ENCODE measurements around the gene GABBR2. TPM values are rescaled to one million over a fixed set of nuclear protein-coding genes. Genes with fewer than 3 reads are reported as not detected.

The GABBR2 gene
- total and polyA plus RNA-seq, 12 donors, result under 0.01 to 1.3 (median 0.45) TPM

DNA sequence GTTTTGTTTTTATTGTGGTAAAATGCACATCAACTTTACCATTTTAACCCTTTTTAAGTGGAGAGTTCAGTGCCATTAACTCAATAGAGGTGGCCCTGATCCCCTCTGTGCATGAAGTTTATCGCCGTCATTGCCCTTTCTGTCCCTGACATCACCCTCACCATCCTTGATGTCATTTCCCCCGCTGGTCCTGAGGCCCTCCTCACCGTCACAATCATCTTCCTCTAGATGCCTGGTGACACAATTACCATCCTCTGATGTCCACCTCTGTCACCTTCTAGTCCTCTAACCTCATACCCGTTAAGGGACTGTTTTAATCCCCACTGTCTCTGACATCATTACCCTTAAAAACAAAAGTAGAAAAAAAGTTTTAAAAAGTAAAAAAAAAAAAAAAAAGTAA lies 340.8 kb downstream of the GABBR2 start:
- Histone ChIP-seq H3K36me3 (no peaks in the 10 kb centered on the region), H3K4me3 (no peak overlapping the region), H3K27me3 (peaks cover 0 to 23% (median 8%) of the 10 kb centered on the region in 7 donors), H3K9me3 (peaks cover 0 to 24% (median 14%) of the 10 kb centered on the region in 11 donors), H3K4me1 (no peaks in the 10 kb centered on the region), H3K27ac (no peak overlapping the region)
- 71 to 79% methylated on average over 5 of the region's 5 CpGs for WGBS, 2 donors
- ATAC-seq (no peak), DNase-seq (no peak)
- TF ChIP-seq, protein P1, sequence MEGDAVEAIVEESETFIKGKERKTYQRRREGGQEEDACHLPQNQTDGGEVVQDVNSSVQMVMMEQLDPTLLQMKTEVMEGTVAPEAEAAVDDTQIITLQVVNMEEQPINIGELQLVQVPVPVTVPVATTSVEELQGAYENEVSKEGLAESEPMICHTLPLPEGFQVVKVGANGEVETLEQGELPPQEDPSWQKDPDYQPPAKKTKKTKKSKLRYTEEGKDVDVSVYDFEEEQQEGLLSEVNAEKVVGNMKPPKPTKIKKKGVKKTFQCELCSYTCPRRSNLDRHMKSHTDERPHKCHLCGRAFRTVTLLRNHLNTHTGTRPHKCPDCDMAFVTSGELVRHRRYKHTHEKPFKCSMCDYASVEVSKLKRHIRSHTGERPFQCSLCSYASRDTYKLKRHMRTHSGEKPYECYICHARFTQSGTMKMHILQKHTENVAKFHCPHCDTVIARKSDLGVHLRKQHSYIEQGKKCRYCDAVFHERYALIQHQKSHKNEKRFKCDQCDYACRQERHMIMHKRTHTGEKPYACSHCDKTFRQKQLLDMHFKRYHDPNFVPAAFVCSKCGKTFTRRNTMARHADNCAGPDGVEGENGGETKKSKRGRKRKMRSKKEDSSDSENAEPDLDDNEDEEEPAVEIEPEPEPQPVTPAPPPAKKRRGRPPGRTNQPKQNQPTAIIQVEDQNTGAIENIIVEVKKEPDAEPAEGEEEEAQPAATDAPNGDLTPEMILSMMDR (IDR thresholded peaks at IDR 0.05), result no peak
- intact Hi-C loops (cut with DNase I), result no loop called here

DNA sequence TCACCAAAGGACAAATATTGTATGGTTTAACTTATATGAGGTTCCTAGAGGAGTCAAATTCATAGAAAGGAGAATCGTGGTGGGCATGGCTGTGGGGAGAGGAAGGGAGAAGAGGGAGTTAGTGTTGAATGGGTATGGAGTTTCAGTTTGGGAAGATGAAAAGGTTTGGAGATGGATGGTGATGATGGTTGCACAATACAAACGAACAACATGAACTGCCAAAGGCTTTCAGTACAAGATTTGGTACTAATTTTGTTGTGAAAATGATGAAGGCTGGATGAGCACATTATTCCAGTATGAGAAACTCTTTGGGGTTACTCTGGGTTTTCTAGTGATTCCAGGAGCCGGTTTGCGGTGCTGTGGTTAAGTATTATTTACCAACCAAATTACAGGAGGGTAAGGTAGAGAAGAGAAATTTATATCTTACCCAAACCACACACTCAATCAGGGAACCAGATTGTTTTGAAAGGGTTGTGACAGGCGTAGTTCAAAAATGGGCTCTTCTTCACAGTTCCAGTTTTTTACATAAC lies 341.3 kb downstream of the GABBR2 start:
- ATAC-seq (no peak), DNase-seq (no peak)
- H3K36me3 ChIP-seq, result no peaks in the 10 kb centered on the region
- H3K4me1 ChIP-seq, result no peaks in the 10 kb centered on the region
- intact Hi-C loops (cut with DNase I), result no loop called here
- 84 to 85% methylated on average over 5 of the region's 5 CpGs for WGBS, 2 donors
- H3K9me3 ChIP-seq, result peaks cover 0 to 24% (median 14%) of the 10 kb centered on the region in 11 donors
- TF ChIP-seq, protein P1 (IDR thresholded peaks at IDR 0.05), result no peak
- no peak overlapping the region for H3K4me3 ChIP-seq
- peaks cover 0 to 23% (median 8%) of the 10 kb centered on the region in 7 donors for H3K27me3 ChIP-seq
- H3K27ac ChIP-seq, result no peak overlapping the region

DNA sequence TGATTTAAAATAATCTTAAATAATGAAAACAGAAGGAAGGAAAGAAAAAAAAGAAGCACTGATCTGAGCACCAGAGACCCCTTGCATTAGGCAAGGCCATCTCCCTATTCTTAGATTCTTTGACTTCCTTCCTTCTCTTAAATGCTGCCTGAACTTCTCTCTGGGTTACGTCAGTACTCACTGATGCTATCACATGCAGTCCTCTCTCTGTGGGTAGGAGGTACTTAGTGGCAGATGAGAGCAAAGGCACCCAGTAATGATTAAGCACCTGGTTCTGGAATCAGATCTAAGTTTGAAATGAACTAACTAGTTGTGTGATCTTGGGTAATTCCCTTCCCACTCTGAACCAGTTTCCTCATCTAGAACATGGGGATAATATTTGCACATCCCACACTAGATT lies 343.0 kb downstream of the GABBR2 start:
- no peaks in the 10 kb centered on the region for H3K36me3 ChIP-seq
- intact Hi-C loops (cut with DNase I), result no loop called here
- WGBS, 2 donors, result 63 to 70% methylated on average over 1 of the region's 1 CpG
- peaks cover 0 to 24% (median 14%) of the 10 kb centered on the region in 11 donors for H3K9me3 ChIP-seq
- DNase-seq (no peak), ATAC-seq (no peak)
- peaks cover 0 to 36% (median 8%) of the 10 kb centered on the region in 7 donors for H3K27me3 ChIP-seq
- no peak overlapping the region for H3K27ac ChIP-seq
- no peaks in the 10 kb centered on the region for H3K4me1 ChIP-seq
- no peak overlapping the region for H3K4me3 ChIP-seq
- TF ChIP-seq, protein P1 (IDR thresholded peaks at IDR 0.05), result no peak

DNA sequence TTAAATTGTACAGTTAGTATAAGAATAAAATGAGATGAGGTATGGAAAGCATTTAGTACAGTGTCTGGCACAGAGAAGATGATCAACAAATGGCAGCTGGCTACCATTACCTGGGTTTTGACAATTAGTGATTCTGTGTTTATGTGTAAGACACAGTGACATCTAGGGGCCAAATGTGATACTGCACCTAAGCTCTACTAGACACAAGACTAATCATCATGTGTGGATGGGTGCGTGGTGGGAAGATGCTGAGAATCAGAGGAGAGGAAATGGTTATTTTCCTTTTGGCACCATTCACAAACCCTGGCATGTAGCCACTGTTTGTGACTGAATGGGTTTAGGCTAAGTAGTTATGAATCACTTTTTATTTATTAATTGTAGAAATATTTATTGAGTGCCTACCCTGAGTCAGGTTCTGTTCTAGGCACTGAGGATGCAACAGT lies 343.5 kb downstream of the GABBR2 start:
- peaks cover 0 to 41% (median 8%) of the 10 kb centered on the region in 7 donors for H3K27me3 ChIP-seq
- no peaks in the 10 kb centered on the region for H3K4me1 ChIP-seq
- H3K27ac ChIP-seq, result no peak overlapping the region
- WGBS, 2 donors, result 82 to 83% methylated on average over 1 of the region's 1 CpG
- H3K4me3 ChIP-seq, result no peak overlapping the region
- H3K36me3 ChIP-seq, result no peaks in the 10 kb centered on the region
- TF ChIP-seq, protein P1 (IDR thresholded peaks at IDR 0.05), result peak in 8 of 9 donors; percentile 7 to 48 (median 21)
- peaks cover 0 to 24% (median 14%) of the 10 kb centered on the region in 11 donors for H3K9me3 ChIP-seq
- no peak for ATAC-seq
- intact Hi-C loops (cut with DNase I), result no loop called here
- no peak for DNase-seq
